ENCODE data around the gene COPZ2.

DNA sequence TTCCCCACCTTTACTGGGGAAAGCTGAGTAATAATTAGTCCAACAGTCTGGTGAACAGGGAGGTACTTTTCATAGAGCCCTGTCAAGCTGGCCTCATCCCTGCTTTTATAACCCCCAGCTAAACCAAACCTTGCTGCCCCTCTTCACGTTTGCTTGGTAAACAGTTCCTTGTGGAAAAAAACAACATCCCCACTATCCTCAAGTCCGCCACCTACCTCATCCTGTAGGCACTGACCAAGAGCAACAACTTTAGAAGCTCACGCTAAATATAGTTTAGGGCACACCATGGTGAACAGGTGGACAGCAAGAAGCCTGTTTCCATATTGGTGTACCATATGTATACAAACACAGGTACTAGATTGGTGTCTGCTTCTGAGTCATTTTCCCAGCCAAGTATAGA is 27.0 kb upstream of the COPZ2 start:
- TF ChIP-seq, protein P1, sequence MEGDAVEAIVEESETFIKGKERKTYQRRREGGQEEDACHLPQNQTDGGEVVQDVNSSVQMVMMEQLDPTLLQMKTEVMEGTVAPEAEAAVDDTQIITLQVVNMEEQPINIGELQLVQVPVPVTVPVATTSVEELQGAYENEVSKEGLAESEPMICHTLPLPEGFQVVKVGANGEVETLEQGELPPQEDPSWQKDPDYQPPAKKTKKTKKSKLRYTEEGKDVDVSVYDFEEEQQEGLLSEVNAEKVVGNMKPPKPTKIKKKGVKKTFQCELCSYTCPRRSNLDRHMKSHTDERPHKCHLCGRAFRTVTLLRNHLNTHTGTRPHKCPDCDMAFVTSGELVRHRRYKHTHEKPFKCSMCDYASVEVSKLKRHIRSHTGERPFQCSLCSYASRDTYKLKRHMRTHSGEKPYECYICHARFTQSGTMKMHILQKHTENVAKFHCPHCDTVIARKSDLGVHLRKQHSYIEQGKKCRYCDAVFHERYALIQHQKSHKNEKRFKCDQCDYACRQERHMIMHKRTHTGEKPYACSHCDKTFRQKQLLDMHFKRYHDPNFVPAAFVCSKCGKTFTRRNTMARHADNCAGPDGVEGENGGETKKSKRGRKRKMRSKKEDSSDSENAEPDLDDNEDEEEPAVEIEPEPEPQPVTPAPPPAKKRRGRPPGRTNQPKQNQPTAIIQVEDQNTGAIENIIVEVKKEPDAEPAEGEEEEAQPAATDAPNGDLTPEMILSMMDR (conservative IDR thresholded peaks at IDR 0.05; ENCODE audit: low read length): no peak
- no peak for TF ChIP-seq EZH2phosphoT487 (IDR thresholded peaks at IDR 0.05; ENCODE audit: borderline replicate concordance)

Data from Loucy (cell line).